HepG2 (cell line): ENCODE measurements around the gene STX4. TPM values are rescaled to one million over a fixed set of nuclear protein-coding genes. Genes with fewer than 3 reads are reported as not detected.

Experiments
- ARID4A ChIP-seq: sonication (generic); formaldehyde crosslinking; IDR thresholded peaks from 2 replicates; pipeline ENCODE4 v1.5.0; 2020; ENCODE audit warnings: mild to moderate bottlenecking, missing genetic modification reagents, borderline replicate concordance
- FOXO1 ChIP-seq: sonication (generic); formaldehyde crosslinking; IDR thresholded peaks from 2 replicates; pipeline ENCODE4 v1.4.0; 2020; ENCODE audit warnings: missing genetic modification reagents
- GPBP1L1 ChIP-seq: sonication (generic); formaldehyde crosslinking; IDR thresholded peaks from 2 replicates; pipeline ENCODE4 v1.5.0; 2020; ENCODE audit warnings: mild to moderate bottlenecking, missing genetic modification reagents
- HDAC2 ChIP-seq: sonication (generic); formaldehyde crosslinking; IDR thresholded peaks from 2 replicates; pipeline ENCODE4 v1.4.0; 2020; ENCODE audit warnings: missing genetic modification reagents
- HHEX ChIP-seq: IDR thresholded peaks from 2 replicates; pipeline ENCODE4 v1.6.1; 2016; ENCODE audit warnings: control low read depth
- MED8 ChIP-seq: sonication (generic); formaldehyde crosslinking; IDR thresholded peaks from 2 replicates; pipeline ENCODE4 v1.8.1; 2023; ENCODE audit warnings: mild to moderate bottlenecking, missing genetic modification reagents; ENCODE audit not compliant: insufficient replicate concordance
- MEF2D ChIP-seq: sonication (generic); formaldehyde crosslinking; IDR thresholded peaks from 2 replicates; pipeline ENCODE4 v1.5.1; 2020; ENCODE audit warnings: mild to moderate bottlenecking, missing genetic modification reagents
- NFIC ChIP-seq: IDR thresholded peaks from 2 replicates; pipeline ENCODE4 v1.6.1; 2012; ENCODE audit warnings: mild to moderate bottlenecking, low read length, inconsistent platforms
- RAD21 ChIP-seq: fragments of 450-650 bp; formaldehyde crosslinking; IDR thresholded peaks from 2 replicates; pipeline ENCODE4 v1.5.0; 2020; ENCODE audit warnings: mild to moderate bottlenecking
- SMAD3 ChIP-seq: sonication (generic); formaldehyde crosslinking; IDR thresholded peaks from 2 replicates; pipeline ENCODE4 v1.4.0; 2020; ENCODE audit warnings: missing genetic modification reagents
- STAT6 ChIP-seq: sonication (generic); formaldehyde crosslinking; IDR thresholded peaks from 2 replicates; pipeline ENCODE4 v1.4.0; 2020; ENCODE audit warnings: missing genetic modification reagents, mild to moderate bottlenecking, borderline replicate concordance
- SUZ12 ChIP-seq: fragments of 150-350 bp; IDR thresholded peaks from 2 replicates; pipeline ENCODE4 v1.6.1; 2014; ENCODE audit warnings: low read depth, low read length
- ZMAT5 ChIP-seq: sonication (generic); formaldehyde crosslinking; IDR thresholded peaks from 2 replicates; pipeline ENCODE4 v1.5.0; 2020; ENCODE audit warnings: mild to moderate bottlenecking, low read depth, missing genetic modification reagents, borderline replicate concordance
- ZNF101 ChIP-seq: sonication (generic); formaldehyde crosslinking; IDR thresholded peaks from 2 replicates; pipeline ENCODE4 v1.4.0; 2020; ENCODE audit warnings: mild to moderate bottlenecking, low read depth, missing genetic modification reagents, borderline replicate concordance
- ZNF414 ChIP-seq: sonication (generic); formaldehyde crosslinking; IDR thresholded peaks from 2 replicates; pipeline ENCODE4 v1.5.0; 2020; ENCODE audit warnings: missing genetic modification reagents
- ZNF44 ChIP-seq: sonication (generic); formaldehyde crosslinking; IDR thresholded peaks from 2 replicates; pipeline ENCODE4 v1.5.1; 2020; ENCODE audit warnings: mild to moderate bottlenecking, missing genetic modification reagents
- polyA plus RNA-seq, 8 experiments: library from polyadenylated mRNA; depleted of rRNA in 3 of 8; stranded (reverse) in 7 of 8; unstranded in 1 of 8; fragments of >200 nt; fragmentation: Illumina TruSeq in 4 of 8; extraction: Trizol in 4 of 8; gene quantifications; 2 replicates each; pipeline versions ENCODE4 v1.2.1 to v1.2.3, GENCODE V29; 2011 to 2016; ENCODE audit warnings: low read depth in 4 of 8, missing spikeins in 1 of 8, mixed read lengths in 1 of 8; ENCODE audit not compliant: insufficient read depth in 1 of 8
- total RNA-seq, 5 experiments: library from RNA; depleted of rRNA; stranded (reverse); fragments of >200 nt; fragmentation: Illumina TruSeq; extraction: Trizol; gene quantifications; 2 replicates each; pipeline ENCODE4 v1.2.3, GENCODE V29; 2016; ENCODE audit warnings: low read depth in 1 of 5

STX4 gene
- total and polyA plus RNA-seq, 2 of the 13 experiments (the other 11 are each of a cell fraction or from before 2014, with no cell fraction given): 29.2 to 34.6 TPM

GRCh38 chr16:31073970-31074813, 40.8 kb downstream of the STX4 start, which contains the start of the genes ZNF646 and ZNF668 (continued):
- TF ChIP-seq STAT6 (CRISPR knock-in tag): no peak; the same call in 1 of the 2 replicates
- peak; percentile 84 for TF ChIP-seq FOXO1 (CRISPR knock-in tag)
- TF ChIP-seq RAD21 (CRISPR knock-in tag): peak; percentile 71
- peak; percentile 29 for TF ChIP-seq MED8 (CRISPR knock-in tag)
- TF ChIP-seq NFIC: peak; percentile 39; the same call in 1 of the 2 replicates
- TF ChIP-seq ZMAT5 (CRISPR knock-in tag): no peak
- 0 out of 2 replicates have a peak, but pooled peaks have one; percentile 62 for TF ChIP-seq ZNF101 (CRISPR knock-in tag)
- peak; percentile 70 for TF ChIP-seq MEF2D (CRISPR knock-in tag)
- TF ChIP-seq HHEX: no peak
- peak; percentile 90 for TF ChIP-seq ZNF44 (CRISPR knock-in tag)
- no peak for TF ChIP-seq SUZ12
- no peak for TF ChIP-seq GPBP1L1
- TF ChIP-seq SMAD3: peak; percentile 71
- TF ChIP-seq ARID4A (CRISPR knock-in tag): peak; percentile 94
- 0 out of 2 replicates have a peak, but pooled peaks have one; percentile 43 for TF ChIP-seq ZNF414 (CRISPR knock-in tag)
- TF ChIP-seq HDAC2 (CRISPR knock-in tag): peak; percentile 95
